SU-DHL-6 (cell line): ENCODE measurements around the gene OR4E1.
"Not testable (repeated sequence)": the region's sequence is repeated elsewhere in the genome, so short reads cannot be mapped to it uniquely, and the experiment has no call there.

Experiments
- H2AFZ ChIP-seq: fragments of 200-600 bp; sonication (generic); 2 replicates; pipeline ENCODE4 v1.6.1; 2014; ENCODE audit warnings: low read depth, mild to moderate bottlenecking, moderate library complexity, mixed read lengths, antibody characterized with exemption, low read length; ENCODE audit not compliant: severe bottlenecking
- H3F3A ChIP-seq: fragments of 200-600 bp; shearing (Covaris generic); 2 replicates; pipeline ENCODE4 v1.6.0; 2016; ENCODE audit warnings: antibody characterized with exemption, mild to moderate bottlenecking; ENCODE audit not compliant: insufficient read depth
- H3K27ac ChIP-seq: fragments of 200-600 bp; sonication (generic); 2 replicates; pipeline ENCODE4 v1.5.1; 2016; ENCODE audit warnings: low read depth, mild to moderate bottlenecking, low read length, moderate library complexity, mixed read lengths
- H3K27me3 ChIP-seq: fragments of 200-600 bp; sonication (generic), shearing (Covaris generic); 2 replicates; pipeline ENCODE4 v1.6.0; 2014; ENCODE audit warnings: mild to moderate bottlenecking, low read length
- H3K36me3 ChIP-seq: fragments of 200-600 bp; sonication (generic); 2 replicates; pipeline ENCODE4 v1.6.1; 2014; ENCODE audit warnings: mild to moderate bottlenecking, low read length, mixed read lengths
- H3K4me2 ChIP-seq: fragments of 300-600, 200-600 bp; shearing (Covaris generic), sonication (generic); 2 replicates; pipeline ENCODE4 v1.6.0; 2014; ENCODE audit warnings: low read length, low read depth, mild to moderate bottlenecking; ENCODE audit not compliant: poor library complexity, severe bottlenecking
- H3K4me3 ChIP-seq: fragments of 200-600 bp; sonication (generic); 2 replicates; pipeline ENCODE4 v1.5.1; 2014; ENCODE audit warnings: antibody characterized with exemption, low read length, mild to moderate bottlenecking, mixed read lengths; ENCODE audit not compliant: insufficient read depth, poor library complexity, severe bottlenecking
- H3K79me2 ChIP-seq: fragments of 200-600 bp; sonication (generic); 2 replicates; pipeline ENCODE4 v1.6.1; 2014; ENCODE audit warnings: mild to moderate bottlenecking, low read length, moderate library complexity; ENCODE audit not compliant: insufficient read depth
- H3K9ac ChIP-seq: fragments of 200-600 bp; sonication (generic); 2 replicates; pipeline ENCODE4 v1.7.0; 2014; ENCODE audit warnings: mild to moderate bottlenecking, low read length
- H3K9me2 ChIP-seq: fragments of 200-600 bp; sonication (generic); replicated peaks from 2 replicates; pipeline ENCODE4 v1.6.1; 2014; ENCODE audit warnings: low read length; ENCODE audit not compliant: insufficient read depth
- H3K9me3 ChIP-seq: fragments of 200-600 bp; sonication (generic); 2 replicates; pipeline ENCODE4 v1.6.1; 2014; ENCODE audit warnings: low read length, mixed read lengths; ENCODE audit not compliant: insufficient read depth
- H4K20me1 ChIP-seq: fragments of 200-600 bp; sonication (generic); 2 replicates; pipeline ENCODE4 v1.6.1; 2014; ENCODE audit warnings: low read depth, mild to moderate bottlenecking, antibody characterized with exemption, low read length, moderate library complexity, mixed read lengths
- EZH2phosphoT487 ChIP-seq: fragments of 200-600 bp; sonication (generic), shearing (Covaris generic); conservative IDR thresholded peaks from 2 replicates; pipeline ENCODE4 v1.6.1; 2018; ENCODE audit warnings: mild to moderate bottlenecking, antibody characterized with exemption, low read length, moderate library complexity, mixed read lengths
- TF ChIP-seq, protein P1 (sequence below): fragments of 200-600 bp; sonication (generic); IDR thresholded peaks from one replicate; pipeline ENCODE4 v1.5.1; 2017; ENCODE audit warnings: antibody characterized with exemption, mild to moderate bottlenecking, low read length, moderate library complexity; ENCODE audit not compliant: insufficient read depth, poor library complexity, severe bottlenecking

OR4E1 gene

GRCh38 chr14:21642683-21643082, 30.9 kb downstream of the OR4E1 start:
- Histone ChIP-seq H3K27me3 (no peaks in the 10 kb centered on the region), H3K4me2 (no peak overlapping the region), H3K36me3 (no peaks in the 10 kb centered on the region), H3K9me3 (no peaks in the 10 kb centered on the region), H4K20me1 (no peaks in the 10 kb centered on the region), H3K79me2 (no peaks in the 10 kb centered on the region), H3K27ac (no peak overlapping the region), H3K9me2 (no peaks in the 10 kb centered on the region), H2AFZ (no peak overlapping the region), H3K9ac (no peak overlapping the region), H3K4me3 (no peak overlapping the region), H3F3A (no peaks in the 10 kb centered on the region; the same call in 1 of the 2 replicates)
- TF ChIP-seq EZH2phosphoT487, result no peak

GRCh38 chr14:21634840-21635239, 38.8 kb downstream of the OR4E1 start, which contains the start of gene OR10G2:
TSS of gene OR10G2 (minus strand) at chr14:21634940. CDS start at chr14:21634842, 98 bp downstream.
- H3K27ac ChIP-seq, result no peak within 1 kb of the TSS
- no peaks in the 10 kb centered on the region for H3K9me3 ChIP-seq
- no peaks in the 10 kb centered on the region for H3K79me2 ChIP-seq
- H3K4me3 ChIP-seq, result no peak within 1 kb of the TSS
- H3K9me2 ChIP-seq, result no peaks in the 10 kb centered on the region
- no peak for TF ChIP-seq EZH2phosphoT487
- TF ChIP-seq, protein P1, sequence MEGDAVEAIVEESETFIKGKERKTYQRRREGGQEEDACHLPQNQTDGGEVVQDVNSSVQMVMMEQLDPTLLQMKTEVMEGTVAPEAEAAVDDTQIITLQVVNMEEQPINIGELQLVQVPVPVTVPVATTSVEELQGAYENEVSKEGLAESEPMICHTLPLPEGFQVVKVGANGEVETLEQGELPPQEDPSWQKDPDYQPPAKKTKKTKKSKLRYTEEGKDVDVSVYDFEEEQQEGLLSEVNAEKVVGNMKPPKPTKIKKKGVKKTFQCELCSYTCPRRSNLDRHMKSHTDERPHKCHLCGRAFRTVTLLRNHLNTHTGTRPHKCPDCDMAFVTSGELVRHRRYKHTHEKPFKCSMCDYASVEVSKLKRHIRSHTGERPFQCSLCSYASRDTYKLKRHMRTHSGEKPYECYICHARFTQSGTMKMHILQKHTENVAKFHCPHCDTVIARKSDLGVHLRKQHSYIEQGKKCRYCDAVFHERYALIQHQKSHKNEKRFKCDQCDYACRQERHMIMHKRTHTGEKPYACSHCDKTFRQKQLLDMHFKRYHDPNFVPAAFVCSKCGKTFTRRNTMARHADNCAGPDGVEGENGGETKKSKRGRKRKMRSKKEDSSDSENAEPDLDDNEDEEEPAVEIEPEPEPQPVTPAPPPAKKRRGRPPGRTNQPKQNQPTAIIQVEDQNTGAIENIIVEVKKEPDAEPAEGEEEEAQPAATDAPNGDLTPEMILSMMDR, result no peak
- H3K4me2 ChIP-seq, result no peak within 1 kb of the TSS
- no peak within 1 kb of the TSS for H2AFZ ChIP-seq
- no peak within 1 kb of the TSS for H3K9ac ChIP-seq
- 0 out of 2 replicates have a peak, but pooled peaks cover 2% of the 10 kb centered on the region for H3K27me3 ChIP-seq
- H3K36me3 ChIP-seq, result no peaks in the 10 kb centered on the region
- no peaks in the 10 kb centered on the region for H4K20me1 ChIP-seq
- H3F3A ChIP-seq, result no peaks in the 10 kb centered on the region; the same call in 1 of the 2 replicates

- no peaks in the 10 kb centered on the region for H3K36me3 ChIP-seq
- no peaks in the 10 kb centered on the region for H3F3A ChIP-seq
- H3K9me2 ChIP-seq, result no peaks in the 10 kb centered on the region
- no peak overlapping the region for H3K27ac ChIP-seq
- H3K4me2 ChIP-seq, result no peak overlapping the region
- TF ChIP-seq, protein P1, result no peak
- no peak for TF ChIP-seq EZH2phosphoT487
- H3K9ac ChIP-seq, result no peak overlapping the region
- no peaks in the 10 kb centered on the region for H4K20me1 ChIP-seq
- no peaks in the 10 kb centered on the region for H3K9me3 ChIP-seq
- no peak overlapping the region for H3K4me3 ChIP-seq
- no peaks in the 10 kb centered on the region for H3K79me2 ChIP-seq
- H2AFZ ChIP-seq, result no peak overlapping the region
- 0 out of 2 replicates have a peak, but pooled peaks cover 2% of the 10 kb centered on the region for H3K27me3 ChIP-seq
These were observed 42.5 kb downstream of the OR4E1 start for GRCh38 chr14:21631084-21631483.

DNA sequence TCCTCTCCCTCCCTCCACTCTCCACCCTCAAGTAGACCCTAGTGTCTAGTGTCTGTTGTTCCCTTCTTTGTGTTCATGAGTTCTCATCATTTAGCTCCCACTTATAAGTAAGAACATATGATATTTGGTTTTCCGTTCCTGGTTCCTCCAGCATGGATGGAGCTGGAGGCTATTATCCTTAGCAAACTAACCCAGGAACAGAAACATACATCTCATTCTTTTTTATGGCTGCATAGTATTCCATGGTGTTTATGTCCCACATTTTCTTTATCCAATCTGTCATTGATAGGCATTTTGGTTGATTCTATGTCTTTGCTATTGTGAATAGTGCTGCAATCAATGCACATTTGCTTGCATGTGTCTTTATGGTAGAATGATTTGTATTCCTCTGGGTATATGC, 43.1 kb downstream of the OR4E1 start:
- H3K9me3 ChIP-seq, H3K79me2 ChIP-seq, H3K27me3 ChIP-seq, H3K4me3 ChIP-seq, H3K27ac ChIP-seq, H3K9me2 ChIP-seq, H3F3A ChIP-seq, H3K9ac ChIP-seq, H2AFZ ChIP-seq, H3K36me3 ChIP-seq, H3K4me2 ChIP-seq, H4K20me1 ChIP-seq: not testable (repeated sequence)
